GM23248 (cell line): ENCODE results near the gene LIME1.

Source experiments
- EZH2 ChIP-seq: fragments of 200-600 bp; sonication (generic); IDR thresholded peaks from 2 replicates; pipeline ENCODE4 v1.6.1; 2018; ENCODE audit warnings: antibody characterized with exemption, mild to moderate bottlenecking; ENCODE audit not compliant: insufficient read depth, poor library complexity, severe bottlenecking
- EZH2phosphoT487 ChIP-seq: fragments of 200-600 bp; sonication (generic); IDR thresholded peaks from 2 replicates; pipeline ENCODE4 v1.6.1; 2018; ENCODE audit warnings: antibody characterized with exemption, moderate library complexity, mild to moderate bottlenecking, low read depth; ENCODE audit not compliant: insufficient read depth

GRCh38 chr20:63706027-63706695 is 30.3 kb upstream of the LIME1 start:
- TF ChIP-seq EZH2 (no peak), EZH2phosphoT487 (no peak)
